ENCODE data around the gene SPRYD7.
A peak's percentile ranks its signal among the peaks of the same experiment; 100 is the strongest.

Gene SPRYD7

DNA sequence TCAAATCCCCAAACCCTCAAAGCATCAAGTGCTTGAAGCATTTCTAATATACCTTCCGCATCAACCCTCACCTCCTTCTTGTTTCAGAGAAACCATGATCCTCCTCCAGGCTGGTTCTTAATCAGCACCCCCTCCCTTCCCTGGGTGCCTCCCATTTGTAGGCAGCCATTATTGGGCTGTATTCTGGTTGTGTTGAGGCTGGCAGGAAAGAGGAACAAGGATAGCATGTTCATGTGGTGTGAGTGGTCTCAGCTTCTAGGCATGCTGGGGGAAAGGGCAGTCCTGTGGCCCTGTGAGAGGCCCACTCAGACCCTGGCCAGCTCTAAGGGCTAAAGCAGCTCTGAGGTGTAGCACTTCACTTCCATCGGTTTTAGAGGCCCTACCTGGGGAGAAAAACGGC is 41.9 kb upstream of the SPRYD7 start:
- DNase-seq (no peak), ATAC-seq (ENCODE audit: insufficient read depth, low read depth) (no peak)
- Histone ChIP-seq H4K20me1 (ENCODE audit: insufficient read depth, low read length) (no peaks in the 10 kb centered on the region), H2AFZ (ENCODE audit: low read depth, low read length) (no peak overlapping the region), H3K27me3 (ENCODE audit: insufficient read depth, low read length, poor library complexity) (no peaks in the 10 kb centered on the region), H3K36me3 (ENCODE audit: insufficient read depth, low read length) (no peaks in the 10 kb centered on the region), H3K4me2 (ENCODE audit: insufficient read depth, low read length) (no peak overlapping the region), H3K9ac (ENCODE audit: low read depth, low read length) (no peak overlapping the region), H3K9me3 (ENCODE audit: insufficient read depth, low read length, severe bottlenecking) (no peaks in the 10 kb centered on the region), H3K4me1 (ENCODE audit: insufficient read depth, low read length) (no peaks in the 10 kb centered on the region), H3K27ac (ENCODE audit: low read length) (no peak overlapping the region), H3K79me2 (ENCODE audit: insufficient read depth, low read length) (no peaks in the 10 kb centered on the region), H3K4me3 (ENCODE audit: low read depth in 1 of 2, low read length in 2 of 2) (no peak overlapping the region)
- TF ChIP-seq, protein P1, sequence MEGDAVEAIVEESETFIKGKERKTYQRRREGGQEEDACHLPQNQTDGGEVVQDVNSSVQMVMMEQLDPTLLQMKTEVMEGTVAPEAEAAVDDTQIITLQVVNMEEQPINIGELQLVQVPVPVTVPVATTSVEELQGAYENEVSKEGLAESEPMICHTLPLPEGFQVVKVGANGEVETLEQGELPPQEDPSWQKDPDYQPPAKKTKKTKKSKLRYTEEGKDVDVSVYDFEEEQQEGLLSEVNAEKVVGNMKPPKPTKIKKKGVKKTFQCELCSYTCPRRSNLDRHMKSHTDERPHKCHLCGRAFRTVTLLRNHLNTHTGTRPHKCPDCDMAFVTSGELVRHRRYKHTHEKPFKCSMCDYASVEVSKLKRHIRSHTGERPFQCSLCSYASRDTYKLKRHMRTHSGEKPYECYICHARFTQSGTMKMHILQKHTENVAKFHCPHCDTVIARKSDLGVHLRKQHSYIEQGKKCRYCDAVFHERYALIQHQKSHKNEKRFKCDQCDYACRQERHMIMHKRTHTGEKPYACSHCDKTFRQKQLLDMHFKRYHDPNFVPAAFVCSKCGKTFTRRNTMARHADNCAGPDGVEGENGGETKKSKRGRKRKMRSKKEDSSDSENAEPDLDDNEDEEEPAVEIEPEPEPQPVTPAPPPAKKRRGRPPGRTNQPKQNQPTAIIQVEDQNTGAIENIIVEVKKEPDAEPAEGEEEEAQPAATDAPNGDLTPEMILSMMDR (IDR thresholded peaks at IDR 0.05; ENCODE audit: borderline replicate concordance, extremely low read depth, low read length, poor library complexity, severe bottlenecking): no peak
- no peak for TF ChIP-seq EZH2 (IDR thresholded peaks at IDR 0.05; ENCODE audit: borderline replicate concordance, low read depth, low read length, severe bottlenecking)

DNA sequence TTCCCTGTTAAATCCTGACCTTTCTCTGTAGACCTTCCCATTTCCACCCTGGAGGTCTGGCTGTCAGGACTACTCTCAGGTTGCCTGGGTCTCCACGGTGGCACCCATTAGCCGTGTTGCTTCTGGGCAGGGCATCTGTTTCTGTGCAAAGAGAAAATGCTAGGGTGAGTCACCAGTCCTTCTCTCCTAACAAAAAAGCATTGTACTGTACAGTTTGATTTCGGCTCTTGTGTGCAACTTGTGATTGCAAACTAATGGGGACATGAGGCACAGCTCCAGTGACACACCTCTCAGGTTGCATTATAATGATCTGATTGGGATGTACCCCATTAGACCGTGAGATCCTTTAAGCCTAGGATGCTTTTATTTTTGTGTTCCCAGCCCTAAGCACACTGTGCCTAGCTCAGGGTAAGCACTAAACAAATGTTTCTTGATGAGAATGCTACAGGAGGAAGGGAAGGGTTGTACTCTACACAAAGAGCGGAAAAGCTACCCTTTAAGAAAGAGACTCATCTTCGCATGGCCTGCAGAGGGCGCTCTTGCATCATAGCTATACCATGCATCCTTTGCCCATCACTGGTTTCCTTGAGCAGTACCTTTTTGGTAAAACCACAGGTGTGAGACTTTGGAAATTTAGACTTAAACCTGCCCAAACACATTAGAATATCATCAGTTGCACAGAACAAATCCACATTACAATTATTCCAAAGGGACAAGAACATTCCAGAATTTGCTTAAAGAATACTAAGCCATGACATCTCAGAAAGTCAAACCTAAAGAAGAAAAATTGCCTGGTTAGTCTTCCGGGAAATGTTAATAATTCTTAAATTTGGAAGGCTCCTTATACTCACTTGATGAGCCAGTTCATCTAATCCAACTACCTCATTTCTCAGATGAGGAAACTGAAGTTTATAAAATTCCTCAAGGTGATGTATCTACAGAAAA is 40.4 kb upstream of the SPRYD7 start:
- Histone ChIP-seq H3K4me1 (ENCODE audit: insufficient read depth, low read length) (no peaks in the 10 kb centered on the region), H3K4me3 (ENCODE audit: low read depth in 1 of 2, low read length in 2 of 2) (no peak overlapping the region), H3K79me2 (ENCODE audit: insufficient read depth, low read length) (no peaks in the 10 kb centered on the region), H3K36me3 (ENCODE audit: insufficient read depth, low read length) (no peaks in the 10 kb centered on the region), H3K27me3 (ENCODE audit: insufficient read depth, low read length, poor library complexity) (no peaks in the 10 kb centered on the region), H3K9ac (ENCODE audit: low read depth, low read length) (no peak overlapping the region), H3K9me3 (ENCODE audit: insufficient read depth, low read length, severe bottlenecking) (no peaks in the 10 kb centered on the region), H2AFZ (ENCODE audit: low read depth, low read length) (no peak overlapping the region), H3K27ac (ENCODE audit: low read length) (no peak overlapping the region), H4K20me1 (ENCODE audit: insufficient read depth, low read length) (no peaks in the 10 kb centered on the region), H3K4me2 (ENCODE audit: insufficient read depth, low read length) (no peak overlapping the region)
- TF ChIP-seq EZH2 (IDR thresholded peaks at IDR 0.05; ENCODE audit: borderline replicate concordance, low read depth, low read length, severe bottlenecking): no peak
- TF ChIP-seq, protein P1 (IDR thresholded peaks at IDR 0.05; ENCODE audit: borderline replicate concordance, extremely low read depth, low read length, poor library complexity, severe bottlenecking): peak; percentile 95
- ATAC-seq (ENCODE audit: insufficient read depth, low read depth) (peak; percentile 87), DNase-seq (peak; percentile 70)

DNA sequence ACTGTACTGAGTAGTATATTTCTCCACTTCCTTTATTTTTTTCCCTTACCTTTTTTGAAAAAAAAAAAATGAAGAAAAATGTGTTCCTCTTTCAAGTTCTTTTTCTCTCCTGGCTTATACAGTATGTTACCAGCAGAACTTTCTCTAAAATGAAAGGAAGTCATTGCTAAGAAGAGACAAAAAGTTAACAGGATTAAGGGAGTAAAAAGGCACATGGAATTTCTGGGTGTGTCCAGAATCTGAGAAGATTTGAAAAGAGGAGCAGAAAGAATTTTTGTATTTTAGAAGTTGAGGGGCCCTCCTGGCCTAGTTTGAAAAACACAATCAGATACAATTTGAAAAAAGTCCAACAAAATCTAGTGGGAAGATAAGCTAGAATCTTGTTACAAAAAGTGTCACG is 39.7 kb upstream of the SPRYD7 start:
- H3K4me2 ChIP-seq (ENCODE audit: insufficient read depth, low read length): no peak overlapping the region

More for the DNA sequence above, 39.7 kb upstream of the SPRYD7 start:
- Histone ChIP-seq H3K4me1 (ENCODE audit: insufficient read depth, low read length) (no peaks in the 10 kb centered on the region), H4K20me1 (ENCODE audit: insufficient read depth, low read length) (no peaks in the 10 kb centered on the region), H3K79me2 (ENCODE audit: insufficient read depth, low read length) (no peaks in the 10 kb centered on the region), H3K9ac (ENCODE audit: low read depth, low read length) (no peak overlapping the region), H3K9me3 (ENCODE audit: insufficient read depth, low read length, severe bottlenecking) (no peaks in the 10 kb centered on the region), H3K27me3 (ENCODE audit: insufficient read depth, low read length, poor library complexity) (no peaks in the 10 kb centered on the region), H3K36me3 (ENCODE audit: insufficient read depth, low read length) (no peaks in the 10 kb centered on the region), H2AFZ (ENCODE audit: low read depth, low read length) (no peak overlapping the region), H3K4me3 (ENCODE audit: low read depth in 1 of 2, low read length in 2 of 2) (no peak overlapping the region), H3K27ac (ENCODE audit: low read length) (no peak overlapping the region)
- DNase-seq (no peak), ATAC-seq (ENCODE audit: insufficient read depth, low read depth) (no peak)
- no peak for TF ChIP-seq EZH2 (IDR thresholded peaks at IDR 0.05; ENCODE audit: borderline replicate concordance, low read depth, low read length, severe bottlenecking)
- TF ChIP-seq, protein P1 (IDR thresholded peaks at IDR 0.05; ENCODE audit: borderline replicate concordance, extremely low read depth, low read length, poor library complexity, severe bottlenecking): no peak
